GM20000 (cell line): Measurements from ENCODE around the gene P2RY8.
"Not testable (repeated sequence)": the region's sequence is repeated elsewhere in the genome, so short reads cannot be mapped to it uniquely, and the experiment has no call there.

ENCODE experiments used
- DNase-seq: peaks from one replicate; pipeline ENCODE4 v3.0.0; 2012; ENCODE audit warnings: low spot score
- TF ChIP-seq, protein P1 (sequence below): IDR thresholded peaks from 2 replicates; pipeline ENCODE4 v1.5.1; 2012; ENCODE audit warnings: mild to moderate bottlenecking, control low read depth; ENCODE audit errors: extremely low read depth, missing control alignments

P2RY8 gene

GRCh38 chrX:1554469-1555210 is 17.7 kb upstream of the P2RY8 start:
- TF ChIP-seq, protein P1, sequence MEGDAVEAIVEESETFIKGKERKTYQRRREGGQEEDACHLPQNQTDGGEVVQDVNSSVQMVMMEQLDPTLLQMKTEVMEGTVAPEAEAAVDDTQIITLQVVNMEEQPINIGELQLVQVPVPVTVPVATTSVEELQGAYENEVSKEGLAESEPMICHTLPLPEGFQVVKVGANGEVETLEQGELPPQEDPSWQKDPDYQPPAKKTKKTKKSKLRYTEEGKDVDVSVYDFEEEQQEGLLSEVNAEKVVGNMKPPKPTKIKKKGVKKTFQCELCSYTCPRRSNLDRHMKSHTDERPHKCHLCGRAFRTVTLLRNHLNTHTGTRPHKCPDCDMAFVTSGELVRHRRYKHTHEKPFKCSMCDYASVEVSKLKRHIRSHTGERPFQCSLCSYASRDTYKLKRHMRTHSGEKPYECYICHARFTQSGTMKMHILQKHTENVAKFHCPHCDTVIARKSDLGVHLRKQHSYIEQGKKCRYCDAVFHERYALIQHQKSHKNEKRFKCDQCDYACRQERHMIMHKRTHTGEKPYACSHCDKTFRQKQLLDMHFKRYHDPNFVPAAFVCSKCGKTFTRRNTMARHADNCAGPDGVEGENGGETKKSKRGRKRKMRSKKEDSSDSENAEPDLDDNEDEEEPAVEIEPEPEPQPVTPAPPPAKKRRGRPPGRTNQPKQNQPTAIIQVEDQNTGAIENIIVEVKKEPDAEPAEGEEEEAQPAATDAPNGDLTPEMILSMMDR = no peak
- DNase-seq = no peak

DNA sequence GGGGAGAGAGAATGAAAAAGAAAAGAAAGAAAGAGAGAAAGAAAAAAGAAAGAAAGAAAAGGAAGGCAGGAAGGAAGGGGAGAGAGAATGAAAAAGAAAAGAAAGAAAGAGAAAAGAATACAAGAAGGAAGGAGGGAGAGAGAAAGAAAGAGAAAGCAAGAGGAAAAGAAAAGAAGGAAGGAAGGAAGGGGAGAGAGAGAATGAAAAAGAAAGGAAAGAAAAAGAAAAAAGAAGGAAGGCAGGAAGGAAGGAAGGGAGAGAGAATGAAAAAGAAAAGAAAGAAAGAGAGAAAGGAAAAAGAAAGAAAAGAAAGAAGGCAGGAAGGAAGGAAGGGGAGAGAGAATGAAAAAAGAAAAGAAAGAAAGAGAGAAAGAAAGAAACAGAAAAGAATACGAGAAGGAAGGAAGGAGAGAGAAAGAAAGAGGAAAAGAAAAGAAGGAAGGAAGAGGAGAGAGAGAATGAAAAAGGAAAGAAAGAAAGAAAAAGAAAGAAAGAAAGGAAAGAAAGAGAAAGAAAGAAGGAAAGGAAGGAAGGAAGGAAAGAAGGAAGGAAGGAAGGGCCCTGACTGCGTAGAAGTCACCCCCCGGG is 15.1 kb upstream of the P2RY8 start:
- no peak for DNase-seq
- TF ChIP-seq, protein P1 = no peak

DNA sequence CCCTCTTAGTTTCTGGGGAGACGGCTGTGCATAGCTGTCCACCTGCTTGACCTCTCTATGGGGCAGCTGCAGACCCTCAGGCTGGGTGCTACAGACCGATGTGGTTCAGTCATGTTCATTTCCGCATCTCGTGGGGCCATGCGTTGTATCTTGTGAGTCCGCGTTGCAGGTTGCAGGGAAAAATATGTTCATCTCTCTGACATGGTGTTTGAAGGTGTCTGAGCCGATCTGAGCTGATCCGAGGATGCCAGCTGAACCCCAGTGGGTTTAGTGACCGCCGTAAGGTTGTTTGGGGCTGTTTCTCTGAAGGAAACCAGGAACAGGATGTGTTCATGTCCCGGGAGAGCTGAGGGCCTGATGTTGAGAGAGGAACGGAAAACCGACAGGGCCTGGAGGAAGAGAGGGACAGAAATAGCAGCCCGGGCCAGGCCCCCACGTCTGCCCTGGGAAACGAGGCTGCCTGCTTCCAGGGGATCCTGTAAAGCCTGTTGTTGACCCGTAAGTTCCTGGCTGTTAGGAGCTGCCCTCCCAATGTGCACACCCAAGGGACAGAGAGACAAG is 9.8 kb upstream of the P2RY8 start:
- no peak for DNase-seq
- TF ChIP-seq, protein P1 = no peak

- TF ChIP-seq, protein P1 = no peak
- DNase-seq = no peak
Observed at GRCh38 chrX:1545776-1546408, 8.9 kb upstream of the P2RY8 start.

- no peak for DNase-seq
Observed at GRCh38 chrX:1542994-1543725, 6.2 kb upstream of the P2RY8 start.

GRCh38 chrX:1539146-1539545 is 2.2 kb upstream of the P2RY8 start:
- not testable (repeated sequence) for DNase-seq

More at GRCh38 chrX:1542994-1543725, 6.2 kb upstream of the P2RY8 start:
- TF ChIP-seq, protein P1 = no peak

DNA sequence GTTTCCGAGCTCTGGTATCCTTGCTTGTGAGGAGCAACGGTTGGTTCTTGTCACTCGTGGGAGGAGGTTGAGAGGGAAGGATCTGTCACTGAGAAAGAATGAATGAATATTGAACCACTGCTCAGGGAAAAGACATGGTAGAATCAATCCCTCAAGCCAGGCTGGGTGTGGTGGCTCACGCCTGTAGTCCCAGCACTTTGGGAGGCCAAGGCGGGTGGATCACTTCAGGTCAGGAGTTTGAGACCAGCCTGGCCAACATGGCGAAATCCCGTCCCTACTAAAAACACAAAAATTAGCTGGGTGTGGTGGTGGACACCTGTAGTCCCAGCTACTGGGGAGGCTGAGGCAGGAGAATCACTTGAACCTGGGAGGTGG is 718 bp upstream of the P2RY8 start:
- not testable (repeated sequence) for DNase-seq

DNA sequence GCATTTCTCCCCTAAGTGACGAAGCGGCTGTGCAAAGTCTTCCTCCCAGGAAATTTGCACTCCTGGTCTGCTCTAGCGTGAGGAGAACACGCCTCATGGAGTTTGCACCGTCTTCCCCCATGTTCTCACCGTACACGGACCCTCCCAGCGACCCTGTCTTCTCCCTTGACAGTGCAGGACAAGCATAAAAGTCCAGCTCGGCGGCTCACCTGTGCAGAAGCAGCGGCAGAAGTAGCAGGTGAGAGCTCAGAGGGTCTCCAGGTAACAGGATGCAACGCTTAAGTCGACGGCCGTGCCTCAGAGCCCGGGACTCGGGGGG is 314 bp downstream of the P2RY8 start:
- DNase-seq = no peak
- TF ChIP-seq, protein P1 = no peak
